ENCODE measurements around the gene NEURL1B.

Gene NEURL1B

GRCh38 chr5:172624083-172624995 lies 16.7 kb upstream of the NEURL1B start:
- no peak for TF ChIP-seq CREB1 (IDR thresholded peaks at IDR 0.05; ENCODE audit: low read depth)
- TF ChIP-seq EGR1 (IDR thresholded peaks at IDR 0.05): no peak
- TF ChIP-seq TAF1 (IDR thresholded peaks at IDR 0.05; ENCODE audit: low read depth): no peak
- no peak for TF ChIP-seq RAD21 (IDR thresholded peaks at IDR 0.05; ENCODE audit: low read depth)
- no peak for TF ChIP-seq TCF12 (IDR thresholded peaks at IDR 0.05; ENCODE audit: low read depth)
- no peak for TF ChIP-seq CEBPB (IDR thresholded peaks at IDR 0.05)

- TF ChIP-seq RAD21 (IDR thresholded peaks at IDR 0.05; ENCODE audit: low read depth): no peak
- TF ChIP-seq TEAD4 (IDR thresholded peaks at IDR 0.05): no peak
- no peak for TF ChIP-seq REST (IDR thresholded peaks at IDR 0.05; ENCODE audit: low read depth)
- TF ChIP-seq USF1 (IDR thresholded peaks at IDR 0.05): no peak
- no peak for TF ChIP-seq NFIC (IDR thresholded peaks at IDR 0.05)
- no peak for TF ChIP-seq YY1 (IDR thresholded peaks at IDR 0.05; ENCODE audit: low read depth)
- TF ChIP-seq TAF1 (IDR thresholded peaks at IDR 0.05; ENCODE audit: low read depth): no peak
- TF ChIP-seq MAX (IDR thresholded peaks at IDR 0.05): no peak
- TF ChIP-seq TCF12 (IDR thresholded peaks at IDR 0.05; ENCODE audit: low read depth): no peak
- TF ChIP-seq EP300 (IDR thresholded peaks at IDR 0.05; ENCODE audit: borderline replicate concordance): no peak
- no peak for TF ChIP-seq CREB1 (IDR thresholded peaks at IDR 0.05; ENCODE audit: low read depth)
- no peak for TF ChIP-seq ZBTB7A (IDR thresholded peaks at IDR 0.05; ENCODE audit: low read depth)
- no peak for TF ChIP-seq CEBPB (IDR thresholded peaks at IDR 0.05)
Observed at GRCh38 chr5:172624996-172625964, 15.8 kb upstream of the NEURL1B start.

- TF ChIP-seq TAF1 (IDR thresholded peaks at IDR 0.05; ENCODE audit: low read depth) (no peak), FOXM1 (IDR thresholded peaks at IDR 0.05; ENCODE audit: borderline replicate concordance, low read depth) (no peak), YY1 (IDR thresholded peaks at IDR 0.05; ENCODE audit: low read depth) (no peak), TEAD4 (IDR thresholded peaks at IDR 0.05) (no peak), ZBTB7A (IDR thresholded peaks at IDR 0.05; ENCODE audit: low read depth) (no peak), EP300 (IDR thresholded peaks at IDR 0.05; ENCODE audit: borderline replicate concordance) (no peak), REST (IDR thresholded peaks at IDR 0.05; ENCODE audit: low read depth) (no peak), USF1 (IDR thresholded peaks at IDR 0.05) (no peak), EGR1 (IDR thresholded peaks at IDR 0.05) (no peak), CEBPB (IDR thresholded peaks at IDR 0.05) (no peak)
Observed at GRCh38 chr5:172626031-172626581, 15.0 kb upstream of the NEURL1B start.

- TF ChIP-seq TEAD4 (IDR thresholded peaks at IDR 0.05) (no peak), CEBPB (IDR thresholded peaks at IDR 0.05) (no peak), USF1 (IDR thresholded peaks at IDR 0.05) (no peak), EGR1 (IDR thresholded peaks at IDR 0.05) (no peak), RAD21 (IDR thresholded peaks at IDR 0.05; ENCODE audit: low read depth) (no peak), YY1 (IDR thresholded peaks at IDR 0.05; ENCODE audit: low read depth) (no peak), MAX (IDR thresholded peaks at IDR 0.05) (no peak), EP300 (IDR thresholded peaks at IDR 0.05; ENCODE audit: borderline replicate concordance) (no peak), REST (IDR thresholded peaks at IDR 0.05; ENCODE audit: low read depth) (no peak), CREB1 (IDR thresholded peaks at IDR 0.05; ENCODE audit: low read depth) (no peak), TAF1 (IDR thresholded peaks at IDR 0.05; ENCODE audit: low read depth) (no peak), TCF12 (IDR thresholded peaks at IDR 0.05; ENCODE audit: low read depth) (no peak), NFIC (IDR thresholded peaks at IDR 0.05) (no peak)
Observed at GRCh38 chr5:172630082-172630481, 11.0 kb upstream of the NEURL1B start.
